HEK293T (cell line): ENCODE results near the gene BCHE.

Experiments used
- BHLHE40 ChIP-seq: fragments of 450-650 bp; IDR thresholded peaks from 2 replicates; pipeline ENCODE4 v1.6.1; 2016; ENCODE audit warnings: mild to moderate bottlenecking, moderate library complexity, borderline replicate concordance
- FOXA1 ChIP-seq: fragments of 450-650 bp; IDR thresholded peaks from 2 replicates; pipeline ENCODE4 v1.6.1; 2016; ENCODE audit warnings: mild to moderate bottlenecking
- FOXK2 ChIP-seq: fragments of 450-650 bp; IDR thresholded peaks from 2 replicates; pipeline ENCODE4 v1.6.1; 2016; ENCODE audit warnings: mild to moderate bottlenecking
- FOXM1 ChIP-seq: fragments of 450-650 bp; IDR thresholded peaks from 2 replicates; pipeline ENCODE4 v1.6.1; 2017; ENCODE audit warnings: mild to moderate bottlenecking, borderline replicate concordance
- HDGF ChIP-seq: fragments of 450-650 bp; IDR thresholded peaks from 2 replicates; pipeline ENCODE4 v1.6.1; 2017; ENCODE audit warnings: antibody characterized with exemption, borderline replicate concordance
- LEF1 ChIP-seq: fragments of 450-650 bp; IDR thresholded peaks from 2 replicates; pipeline ENCODE4 v1.6.1; 2017; ENCODE audit warnings: mild to moderate bottlenecking, borderline replicate concordance
- NFRKB ChIP-seq: fragments of 450-650 bp; IDR thresholded peaks from 2 replicates; pipeline ENCODE4 v1.6.1; 2016; ENCODE audit warnings: mild to moderate bottlenecking, moderate library complexity
- PKNOX1 ChIP-seq: fragments of 450-650 bp; IDR thresholded peaks from 2 replicates; pipeline ENCODE4 v1.6.1; 2016
- SP1 ChIP-seq: fragments of 450-650 bp; IDR thresholded peaks from 2 replicates; pipeline ENCODE4 v1.6.1; 2017
- TARDBP ChIP-seq: fragments of 450-650 bp; IDR thresholded peaks from 2 replicates; pipeline ENCODE4 v1.6.1; 2016
- ZNF384 ChIP-seq: fragments of 450-650 bp; IDR thresholded peaks from 2 replicates; pipeline ENCODE4 v1.6.1; 2016

- TF ChIP-seq PKNOX1 = no peak
- no peak for TF ChIP-seq NFRKB
- no peak for TF ChIP-seq FOXM1
- no peak for TF ChIP-seq FOXA1
- no peak for TF ChIP-seq FOXK2
- TF ChIP-seq SP1 = no peak
- no peak for TF ChIP-seq TARDBP
- TF ChIP-seq BHLHE40 = no peak
- no peak for TF ChIP-seq ZNF384
- TF ChIP-seq HDGF = no peak
- no peak for TF ChIP-seq LEF1
Measured at GRCh38 chr3:165852711-165853110, 15.5 kb upstream of the BCHE start.
